HG03045 (cell line): ENCODE results near the gene LRRC37B.
A peak's percentile ranks its signal among the peaks of the same experiment; 100 is the strongest.
"Not testable (repeated sequence)": the region's sequence is repeated elsewhere in the genome, so short reads cannot be mapped to it uniquely, and the experiment has no call there.

Experiments
- ATAC-seq: cut with Tn5 transposase; IDR thresholded peaks from one replicate; pipeline ENCODE4 v1.9.1; 2021; ENCODE audit warnings: mild to moderate bottlenecking, moderate library complexity; ENCODE audit not compliant: unreplicated experiment

LRRC37B gene

GRCh38 chr17:32006957-32007462 lies at the start of gene LRRC37B:
LRRC37B (plus strand) TSS chr17:32007383; CDS start chr17:32021393, 14,010 bp downstream.
- peak; percentile 89 for ATAC-seq

- ATAC-seq: not testable (repeated sequence)
Observed at GRCh38 chr17:31964131-31964530, 43.1 kb upstream of the LRRC37B start.

- no peak for ATAC-seq
Observed at GRCh38 chr17:31967648-31968047, 39.5 kb upstream of the LRRC37B start.

- not testable (repeated sequence) for ATAC-seq
Observed at GRCh38 chr17:31970416-31970815, 36.8 kb upstream of the LRRC37B start.

- not testable (repeated sequence) for ATAC-seq
Observed at GRCh38 chr17:31974269-31975071, 32.7 kb upstream of the LRRC37B start.

GRCh38 chr17:31975391-31975790 lies 31.8 kb upstream of the LRRC37B start:
- not testable (repeated sequence) for ATAC-seq

GRCh38 chr17:31991821-31992220 lies 15.4 kb upstream of the LRRC37B start:
- ATAC-seq: not testable (repeated sequence)

- no peak for ATAC-seq
Observed at GRCh38 chr17:31997005-31997404, 10.2 kb upstream of the LRRC37B start.

- peak; percentile 44 for ATAC-seq
Observed at GRCh38 chr17:32007463-32008298, 498 bp downstream of the LRRC37B start.

- ATAC-seq: no peak
Observed at GRCh38 chr17:32009262-32009542, 2.0 kb downstream of the LRRC37B start.

- ATAC-seq: no peak
Observed at GRCh38 chr17:32010114-32010513, 2.9 kb downstream of the LRRC37B start.

GRCh38 chr17:32015245-32016013 lies 8.2 kb downstream of the LRRC37B start:
- no peak for ATAC-seq

- ATAC-seq: no peak
Observed at GRCh38 chr17:32016231-32016630, 9.0 kb downstream of the LRRC37B start.

GRCh38 chr17:32019228-32019627 lies 12.0 kb downstream of the LRRC37B start:
- ATAC-seq: no peak

- ATAC-seq: no peak
Observed at GRCh38 chr17:32020943-32021614, 13.9 kb downstream of the LRRC37B start.

GRCh38 chr17:32021615-32021955 lies 14.4 kb downstream of the LRRC37B start:
- no peak for ATAC-seq

- not testable (repeated sequence) for ATAC-seq
Observed at GRCh38 chr17:32022554-32022953, 15.4 kb downstream of the LRRC37B start.

- not testable (repeated sequence) for ATAC-seq
Observed at GRCh38 chr17:32027271-32027670, 20.1 kb downstream of the LRRC37B start.

- ATAC-seq: no peak
Observed at GRCh38 chr17:32033223-32033622, 26.0 kb downstream of the LRRC37B start.

GRCh38 chr17:32033812-32034211 lies 26.6 kb downstream of the LRRC37B start:
- not testable (repeated sequence) for ATAC-seq

- not testable (repeated sequence) for ATAC-seq
Observed at GRCh38 chr17:32040246-32040645, 33.1 kb downstream of the LRRC37B start.
